ENCODE data around the gene SPATA6L.
A peak's percentile ranks its signal among the peaks of the same experiment; 100 is the strongest.
"Not testable (repeated sequence)": the region's sequence is repeated elsewhere in the genome, so short reads cannot be mapped to it uniquely, and the experiment has no call there.

Gene SPATA6L

GRCh38 chr9:4665357-4665756 is 923 bp downstream of the SPATA6L start:
- TF ChIP-seq ZFX (IDR thresholded peaks at IDR 0.05) (no peak), CTCF (conservative IDR thresholded peaks at IDR 0.05) (no peak)
- H3K27ac ChIP-seq = no peak overlapping the region

- H3K27ac ChIP-seq = no peak overlapping the region
- TF ChIP-seq CTCF (conservative IDR thresholded peaks at IDR 0.05) = no peak
- TF ChIP-seq ZFX (IDR thresholded peaks at IDR 0.05) = no peak
These were observed 2.3 kb downstream of the SPATA6L start for GRCh38 chr9:4663956-4664355.

- TF ChIP-seq ZFX (IDR thresholded peaks at IDR 0.05) = 0 out of 2 replicates have a peak, but pooled peaks have one; percentile 5
- TF ChIP-seq CTCF (conservative IDR thresholded peaks at IDR 0.05) = no peak
- peak overlapping the region; percentile 96 for H3K27ac ChIP-seq
These were observed 3.1 kb downstream of the SPATA6L start for GRCh38 chr9:4662989-4663792.

- peak within 1 kb of the TSS; percentile 96 for H3K27ac ChIP-seq
- TF ChIP-seq ZFX (IDR thresholded peaks at IDR 0.05) = peak; percentile 65
- peak; percentile 74 for TF ChIP-seq CTCF (conservative IDR thresholded peaks at IDR 0.05)
These were observed 3.9 kb downstream of the SPATA6L start, which contains the start of gene PLPP6 for GRCh38 chr9:4662108-4662988. TSS of gene PLPP6 (plus strand) at chr9:4662294. CDS start at chr9:4662376, 82 bp downstream.

- no peak for TF ChIP-seq ZFX (IDR thresholded peaks at IDR 0.05)
- no peak for TF ChIP-seq CTCF (conservative IDR thresholded peaks at IDR 0.05)
- H3K27ac ChIP-seq = peak overlapping the region; percentile 96
These were observed 4.7 kb downstream of the SPATA6L start for GRCh38 chr9:4661611-4662010.

GRCh38 chr9:4661165-4661564 is 5.1 kb downstream of the SPATA6L start:
- H3K27ac ChIP-seq = no peak overlapping the region
- TF ChIP-seq CTCF (conservative IDR thresholded peaks at IDR 0.05) (no peak), ZFX (IDR thresholded peaks at IDR 0.05) (no peak)

GRCh38 chr9:4660665-4661064 is 5.6 kb downstream of the SPATA6L start:
- not testable (repeated sequence) for H3K27ac ChIP-seq

All from C4-2B (cell line).